NB4 (cell line): Measurements from ENCODE around the gene ZNF296.
A peak's percentile ranks its signal among the peaks of the same experiment; 100 is the strongest.
"Not testable (repeated sequence)": the region's sequence is repeated elsewhere in the genome, so short reads cannot be mapped to it uniquely, and the experiment has no call there.

ENCODE experiments used
- DNase-seq: peaks from one replicate; pipeline ENCODE4 v3.0.0; 2010; ENCODE audit warnings: low read depth
- H3K4me3 ChIP-seq: one replicate; pipeline ENCODE4 v1.5.1; 2011; ENCODE audit warnings: mild to moderate bottlenecking, low read depth, low read length, moderate library complexity
- CTCF ChIP-seq: IDR thresholded peaks from one replicate; pipeline ENCODE4 v1.5.1; 2012; ENCODE audit warnings: low read depth, low read length
- MAX ChIP-seq: IDR thresholded peaks from 2 replicates; pipeline ENCODE4 v1.6.1; 2011; ENCODE audit warnings: low read depth, low read length
- MYC ChIP-seq: IDR thresholded peaks from 2 replicates; pipeline ENCODE4 v1.6.1; 2011; ENCODE audit warnings: low read depth, low read length
- POLR2A ChIP-seq: IDR thresholded peaks from 2 replicates; pipeline ENCODE4 v1.6.1; 2011; ENCODE audit warnings: mild to moderate bottlenecking; ENCODE audit not compliant: insufficient read length; ENCODE audit errors: extremely low read depth

ZNF296 gene

GRCh38 chr19:45119582-45119981 lies 43.3 kb upstream of the ZNF296 start:
- no peak overlapping the region for H3K4me3 ChIP-seq
- DNase-seq: no peak
- TF ChIP-seq MYC (no peak), POLR2A (no peak), CTCF (no peak), MAX (no peak)

GRCh38 chr19:45118591-45119355 lies 42.5 kb upstream of the ZNF296 start:
- H3K4me3 ChIP-seq, DNase-seq: not testable (repeated sequence)

GRCh38 chr19:45118106-45118505 lies 41.8 kb upstream of the ZNF296 start:
- H3K4me3 ChIP-seq: no peak overlapping the region
- no peak for DNase-seq
- no peak for TF ChIP-seq MYC
- TF ChIP-seq MAX: no peak
- TF ChIP-seq POLR2A: no peak
- no peak for TF ChIP-seq CTCF

GRCh38 chr19:45117671-45118070 lies 41.4 kb upstream of the ZNF296 start:
- no peak for DNase-seq
- TF ChIP-seq POLR2A (no peak), CTCF (no peak), MAX (no peak), MYC (no peak; the same call in 1 of the 2 replicates)
- no peak overlapping the region for H3K4me3 ChIP-seq

GRCh38 chr19:45117167-45117594 lies 40.9 kb upstream of the ZNF296 start:
- no peak overlapping the region for H3K4me3 ChIP-seq
- peak; percentile 90 for DNase-seq

More at GRCh38 chr19:45117167-45117594, 40.9 kb upstream of the ZNF296 start:
- TF ChIP-seq MAX (peak; percentile 39), MYC (peak; percentile 53; the same call in 1 of the 2 replicates), CTCF (no peak), POLR2A (no peak)
